ENCODE results near the gene NEK10. TPM values are rescaled to one million over a fixed set of nuclear protein-coding genes. Genes with fewer than 3 reads are reported as not detected.
A peak's percentile ranks its signal among the peaks of the same experiment; 100 is the strongest.

The NEK10 gene
- total RNA-seq, 1 donor from 2014 or later, result 4.2 TPM

GRCh38 chr3:27349832-27350231 is 19.4 kb downstream of the NEK10 start:
- Mint-ChIP-seq H3K9me3 (no peaks in the 10 kb centered on the region), H3K27ac (no peak overlapping the region), H3K36me3 (no peaks in the 10 kb centered on the region), H3K27me3 (no peaks in the 10 kb centered on the region), H3K4me3 (no peak overlapping the region), H3K4me1 (ENCODE audit: unreplicated experiment) (no peaks in the 10 kb centered on the region)
- TF ChIP-seq CTCF (conservative IDR thresholded peaks at IDR 0.05), result no peak
- DNase-seq (ENCODE audit: extremely low spot score, unreplicated experiment), result no peak

- peak overlapping the region; percentile 78 for H3K27ac Mint-ChIP-seq
- no peaks in the 10 kb centered on the region for H3K4me1 Mint-ChIP-seq (ENCODE audit: unreplicated experiment)
- H3K27me3 Mint-ChIP-seq, result no peaks in the 10 kb centered on the region
- H3K36me3 Mint-ChIP-seq, result no peaks in the 10 kb centered on the region
- TF ChIP-seq CTCF (conservative IDR thresholded peaks at IDR 0.05), result no peak
- no peak for DNase-seq (ENCODE audit: extremely low spot score, unreplicated experiment)
- no peaks in the 10 kb centered on the region for H3K9me3 Mint-ChIP-seq
- peak overlapping the region; percentile 24 for H3K4me3 Mint-ChIP-seq
These were observed 23.0 kb downstream of the NEK10 start for GRCh38 chr3:27345959-27346865.

- Mint-ChIP-seq H3K9me3 (no peaks in the 10 kb centered on the region), H3K27ac (peak overlapping the region; percentile 78), H3K27me3 (no peaks in the 10 kb centered on the region), H3K4me3 (peak overlapping the region; percentile 51), H3K4me1 (ENCODE audit: unreplicated experiment) (no peaks in the 10 kb centered on the region), H3K36me3 (no peaks in the 10 kb centered on the region)
- no peak for TF ChIP-seq CTCF (conservative IDR thresholded peaks at IDR 0.05)
- no peak for DNase-seq (ENCODE audit: extremely low spot score, unreplicated experiment)
These were observed 23.7 kb downstream of the NEK10 start for GRCh38 chr3:27345493-27345892.

GRCh38 chr3:27345045-27345444 is 24.1 kb downstream of the NEK10 start:
- no peaks in the 10 kb centered on the region for H3K36me3 Mint-ChIP-seq
- H3K4me1 Mint-ChIP-seq (ENCODE audit: unreplicated experiment), result no peaks in the 10 kb centered on the region
- H3K4me3 Mint-ChIP-seq, result no peak overlapping the region
- peak overlapping the region; percentile 78 for H3K27ac Mint-ChIP-seq
- no peaks in the 10 kb centered on the region for H3K9me3 Mint-ChIP-seq
- no peak for DNase-seq (ENCODE audit: extremely low spot score, unreplicated experiment)
- no peaks in the 10 kb centered on the region for H3K27me3 Mint-ChIP-seq
- no peak for TF ChIP-seq CTCF (conservative IDR thresholded peaks at IDR 0.05)

- Mint-ChIP-seq H3K27me3 (no peaks in the 10 kb centered on the region), H3K36me3 (no peaks in the 10 kb centered on the region), H3K27ac (no peak overlapping the region), H3K9me3 (no peaks in the 10 kb centered on the region), H3K4me1 (ENCODE audit: unreplicated experiment) (no peaks in the 10 kb centered on the region), H3K4me3 (no peak overlapping the region)
- no peak for DNase-seq (ENCODE audit: extremely low spot score, unreplicated experiment)
- TF ChIP-seq CTCF (conservative IDR thresholded peaks at IDR 0.05), result no peak
These were observed 25.0 kb downstream of the NEK10 start for GRCh38 chr3:27344192-27344591.

Measured in type B pancreatic cell (in vitro differentiated cells).